NOMO-1 treated with dmso at 0.1 percent for 144 hours (cell line): ENCODE data around the gene ZSCAN10.
"Not testable (repeated sequence)": the region's sequence is repeated elsewhere in the genome, so short reads cannot be mapped to it uniquely, and the experiment has no call there.

Experiments used
- DNase-seq: peaks from one replicate; lab custom pipeline; 2025; ENCODE audit not compliant: unreplicated experiment; lab: John Stamatoyannopoulos, UW

The ZSCAN10 gene

DNA sequence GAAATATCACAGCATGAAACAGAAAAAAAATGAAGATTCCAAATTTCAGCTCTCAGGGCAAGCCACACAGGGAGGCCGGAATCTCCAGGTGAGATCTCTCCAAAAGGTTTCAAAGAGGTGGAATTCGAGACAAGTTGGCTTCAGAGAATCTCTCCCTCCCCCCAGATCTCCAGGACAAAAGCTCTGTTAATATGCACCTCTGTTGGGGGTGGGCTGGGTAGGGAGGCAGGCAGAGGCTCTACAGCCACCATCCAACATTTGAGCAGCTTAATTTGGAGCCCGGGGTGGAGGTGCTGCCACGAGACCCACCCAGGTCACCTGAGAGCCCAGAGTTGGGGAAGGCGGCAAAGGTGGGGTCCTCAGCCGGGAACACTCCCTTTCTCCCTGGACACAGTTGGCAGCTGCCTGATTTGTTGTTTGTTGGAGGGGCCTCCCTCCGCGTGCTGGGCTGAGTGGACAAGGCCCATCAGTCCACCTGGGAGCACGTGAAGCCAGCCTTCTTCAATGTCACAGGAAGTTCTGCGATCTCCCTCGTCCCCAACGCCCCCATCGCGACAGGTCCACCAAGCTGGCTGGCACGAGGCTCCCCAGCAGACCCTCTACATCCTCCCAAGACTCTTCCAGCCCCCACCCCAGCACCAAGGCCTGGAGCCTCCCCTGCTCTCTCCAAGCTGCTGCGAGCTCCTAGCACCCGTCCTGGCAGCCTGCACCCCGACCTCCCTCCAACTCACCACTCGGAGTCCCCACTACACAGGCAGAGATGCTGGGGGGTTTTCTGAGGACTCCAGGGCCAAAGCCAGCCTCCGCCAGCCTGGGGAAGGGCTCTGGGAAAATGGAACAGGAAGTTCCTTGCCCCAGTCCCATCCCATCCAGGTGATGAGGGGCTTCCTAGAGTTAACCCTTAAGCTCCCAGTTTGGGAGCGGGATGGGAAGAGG lies at the start of gene ZSCAN10:
Gene ZSCAN10 (minus strand): TSS at position 836 of the 936 bp plus-strand sequence. CDS start 6,357 bp downstream, outside the sequence.
- DNase-seq, result no peak

DNA sequence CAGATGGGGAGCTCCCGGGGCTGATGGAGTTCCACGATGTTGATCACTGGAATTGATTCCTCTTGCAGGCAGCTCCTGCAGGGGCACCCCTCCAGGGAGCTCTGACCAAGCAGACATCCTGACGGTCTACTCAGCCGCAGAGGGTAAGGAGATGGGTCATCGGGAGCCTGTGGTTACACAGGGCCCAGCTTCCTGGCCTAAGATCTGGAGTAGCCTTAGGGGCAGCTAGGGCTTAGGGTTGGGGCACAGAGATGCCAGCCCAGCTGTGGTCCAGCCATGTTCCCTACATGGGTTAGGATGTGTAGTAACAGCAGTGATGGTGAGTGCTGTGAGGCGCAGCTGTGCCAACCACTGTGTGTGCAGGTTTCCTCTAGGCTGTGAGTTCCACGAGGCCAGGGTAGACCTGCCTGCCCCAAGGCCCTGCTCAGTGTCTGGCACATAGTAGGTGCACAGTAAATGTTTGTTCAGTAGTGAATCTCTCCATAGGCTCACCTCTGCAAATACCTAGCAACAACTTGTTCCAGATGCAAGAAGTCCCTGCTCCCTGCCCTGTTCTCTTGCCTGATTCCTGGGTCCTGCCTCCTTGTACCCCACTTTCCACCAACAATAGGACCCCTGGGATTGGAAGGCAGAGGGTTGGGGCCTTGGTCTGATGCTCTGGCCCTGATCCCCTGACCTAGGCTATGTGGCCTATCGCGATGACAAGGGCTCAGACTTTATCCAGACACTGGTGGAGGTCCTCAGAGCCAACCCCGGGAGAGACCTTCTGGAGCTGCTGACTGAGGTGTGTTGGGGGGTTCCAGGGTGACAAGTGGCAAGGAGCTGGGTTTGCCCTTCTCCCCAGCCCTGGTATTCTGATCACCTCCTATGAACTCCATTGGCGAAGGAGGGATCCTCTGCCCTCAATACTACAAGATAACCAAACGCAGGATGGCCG lies 49.4 kb upstream of the ZSCAN10 start:
- DNase-seq, result no peak

DNA sequence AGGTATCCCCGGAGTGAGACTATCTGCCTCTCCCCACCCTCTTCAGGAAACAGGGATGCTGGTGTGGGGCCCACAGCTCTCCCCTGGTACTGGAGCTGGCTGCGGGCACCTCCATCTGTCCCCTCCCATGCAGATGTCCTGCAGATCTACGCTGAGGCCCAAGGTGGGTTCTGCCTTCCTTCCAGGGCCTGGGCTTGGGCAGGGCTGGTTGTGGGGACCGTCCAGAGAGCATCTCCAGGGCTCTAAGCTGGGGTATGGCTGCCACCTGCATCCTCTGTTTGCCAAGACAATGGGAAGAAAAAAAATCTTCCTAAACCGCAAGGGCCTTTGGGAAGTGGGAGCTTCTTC lies 48.6 kb upstream of the ZSCAN10 start:
- DNase-seq, result no peak

DNA sequence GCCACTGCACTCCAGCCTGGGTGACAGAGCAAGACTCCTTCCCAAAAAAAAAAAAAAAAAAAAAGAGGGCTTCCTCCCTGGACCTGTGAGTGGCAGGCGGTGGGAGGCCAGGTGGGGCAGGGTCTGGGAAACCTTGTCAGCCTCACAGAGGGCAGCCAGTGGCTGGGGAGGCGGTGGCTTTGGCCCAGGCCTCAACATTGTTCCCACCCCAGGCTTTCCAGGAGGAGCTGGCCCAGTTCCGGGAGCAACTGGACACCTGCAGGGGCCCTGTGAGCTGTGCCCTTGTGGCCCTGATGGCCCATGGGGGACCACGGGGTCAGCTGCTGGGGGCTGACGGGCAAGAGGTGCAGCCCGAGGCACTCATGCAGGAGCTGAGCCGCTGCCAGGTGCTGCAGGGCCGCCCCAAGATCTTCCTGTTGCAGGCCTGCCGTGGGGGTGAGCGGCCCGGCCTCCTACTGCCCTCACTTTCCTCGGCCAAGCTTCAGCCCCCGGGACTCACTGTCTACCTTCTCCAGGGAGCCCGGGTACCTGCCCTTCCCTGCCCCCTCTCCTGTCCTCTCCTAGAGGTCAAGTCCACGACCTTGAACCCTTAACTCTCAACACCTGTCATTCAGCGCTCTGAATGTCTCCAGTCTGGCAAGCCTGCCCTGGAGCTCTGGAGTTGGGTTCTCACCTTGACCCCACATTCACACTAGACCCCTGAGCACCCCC lies 48.1 kb upstream of the ZSCAN10 start:
- DNase-seq, result no peak

DNA sequence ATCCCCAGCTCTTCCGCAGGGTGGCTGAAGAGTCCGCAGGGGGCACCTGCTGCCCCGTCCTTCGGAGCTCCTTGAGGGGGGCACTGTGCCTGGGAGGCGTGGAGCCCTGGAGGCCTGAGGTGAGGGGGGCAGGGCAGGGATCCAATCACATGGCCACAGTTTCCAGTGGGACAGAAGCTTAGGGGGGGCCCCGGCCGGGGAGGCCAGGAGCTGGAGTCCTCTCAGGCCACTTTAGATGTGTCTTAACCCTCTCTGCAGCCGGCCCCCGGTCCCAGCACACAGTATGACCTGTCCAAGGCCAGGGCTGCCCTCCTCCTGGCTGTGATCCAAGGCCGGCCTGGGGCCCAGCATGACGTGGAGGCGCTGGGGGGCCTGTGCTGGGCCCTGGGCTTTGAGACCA lies 46.6 kb upstream of the ZSCAN10 start:
- DNase-seq, result no peak

DNA sequence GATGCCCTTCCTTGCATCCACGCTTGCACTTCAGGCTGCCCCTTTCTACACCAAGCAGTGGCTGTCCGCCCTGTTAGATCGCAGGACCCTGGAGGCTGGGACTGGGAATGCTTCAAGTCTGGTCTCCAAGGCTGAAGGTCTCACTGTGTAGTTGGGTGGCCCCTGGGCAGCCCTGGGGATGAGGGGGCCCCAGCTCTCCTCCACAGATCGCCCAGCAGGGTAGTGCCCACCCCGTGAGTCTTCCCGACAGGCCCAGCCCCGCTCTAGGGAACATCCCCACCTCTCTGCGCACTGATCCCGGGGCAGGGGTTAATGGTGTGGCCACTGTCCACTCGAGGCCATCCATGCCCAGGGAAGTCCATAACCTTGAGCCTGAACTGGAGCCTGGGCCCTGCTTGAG lies 46.1 kb upstream of the ZSCAN10 start:
- DNase-seq, result no peak

DNA sequence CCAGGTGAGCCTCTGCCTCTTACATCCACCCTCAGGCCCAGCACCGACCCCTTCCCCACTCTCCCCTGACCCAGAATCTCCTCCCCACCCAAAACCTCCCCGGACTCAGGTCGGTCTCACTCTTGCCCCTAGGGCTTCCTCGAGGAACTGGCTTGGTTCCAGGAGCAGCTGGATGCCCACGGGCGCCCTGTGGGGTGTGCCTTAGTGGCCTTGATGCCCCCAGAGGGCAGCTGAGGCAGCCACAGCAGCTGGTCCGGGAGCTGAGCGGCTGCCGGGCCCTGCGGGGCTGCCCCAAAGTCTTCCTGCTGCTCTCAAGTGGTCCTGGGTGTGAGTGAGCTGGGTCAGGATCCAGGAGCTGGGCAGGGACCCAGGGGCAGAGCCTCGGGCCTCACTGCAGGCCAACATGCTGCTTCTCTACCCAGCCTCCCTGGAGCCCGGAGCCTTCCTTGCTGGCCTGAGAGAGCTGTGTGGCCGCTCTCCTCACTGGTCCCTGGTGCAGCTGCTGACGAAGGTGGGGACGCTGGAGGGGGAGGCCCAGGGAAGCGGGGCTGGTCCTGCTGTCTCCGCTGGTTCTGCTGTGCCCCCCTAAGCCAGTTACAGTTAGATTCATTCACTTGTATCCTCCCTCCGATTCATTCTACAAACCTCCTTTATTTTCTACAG lies 45.4 kb upstream of the ZSCAN10 start:
- DNase-seq, result no peak

DNA sequence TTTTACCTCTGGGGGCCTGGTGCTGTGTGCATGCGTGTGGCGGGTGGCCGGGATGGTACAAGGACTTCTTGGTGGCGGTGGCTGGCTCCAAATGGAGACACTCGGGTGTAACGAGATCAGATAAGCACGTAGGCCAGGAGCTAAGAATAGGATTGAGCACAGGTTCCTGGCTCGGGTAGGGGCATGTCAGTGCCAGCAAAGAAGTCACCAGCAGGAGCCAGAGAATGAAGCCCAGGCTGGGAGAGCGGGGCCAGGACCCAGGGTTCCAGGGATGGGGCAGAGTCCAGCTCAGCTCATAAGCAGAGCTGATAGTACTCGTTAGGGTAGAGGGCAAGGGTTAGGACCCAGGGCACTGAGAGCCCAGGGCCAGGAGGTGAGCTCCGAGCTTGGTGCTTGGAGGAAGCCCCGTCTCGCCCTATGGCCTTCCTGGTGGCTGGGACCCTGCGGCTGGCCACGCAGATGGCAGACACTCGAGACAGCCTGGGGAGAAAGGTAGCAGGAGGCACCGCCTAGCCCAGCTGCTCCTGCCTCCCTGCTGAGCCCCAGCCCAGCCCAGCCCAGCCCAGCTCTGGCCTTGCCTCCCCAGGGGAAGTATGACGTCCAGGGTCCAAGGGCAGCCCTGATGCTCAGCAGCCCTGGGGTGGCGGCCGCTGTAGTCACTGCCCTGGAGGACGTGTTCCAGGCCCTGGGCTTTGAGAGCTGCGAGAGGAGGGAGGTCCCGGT lies 44.7 kb upstream of the ZSCAN10 start:
- DNase-seq, result no peak

DNA sequence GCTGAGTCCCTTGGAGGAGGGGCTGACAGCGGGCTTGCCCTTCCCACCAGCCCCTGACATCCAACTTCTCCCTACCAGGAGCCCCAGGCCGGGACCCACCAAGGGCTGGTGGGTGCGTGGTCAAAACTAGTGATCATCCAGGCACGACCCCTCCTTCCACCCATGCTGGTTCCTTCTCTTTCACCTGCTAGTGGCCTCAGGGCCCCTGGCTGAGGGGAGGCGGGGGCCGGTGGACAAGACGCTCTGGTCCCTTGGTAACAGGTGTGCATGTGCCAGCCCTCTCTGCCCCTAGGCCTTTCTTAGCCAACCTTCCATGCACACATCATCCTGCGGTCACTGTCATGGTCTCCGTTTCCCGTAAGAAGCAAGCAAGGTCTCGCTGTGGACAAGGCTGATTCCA lies 44.1 kb upstream of the ZSCAN10 start:
- no peak for DNase-seq

DNA sequence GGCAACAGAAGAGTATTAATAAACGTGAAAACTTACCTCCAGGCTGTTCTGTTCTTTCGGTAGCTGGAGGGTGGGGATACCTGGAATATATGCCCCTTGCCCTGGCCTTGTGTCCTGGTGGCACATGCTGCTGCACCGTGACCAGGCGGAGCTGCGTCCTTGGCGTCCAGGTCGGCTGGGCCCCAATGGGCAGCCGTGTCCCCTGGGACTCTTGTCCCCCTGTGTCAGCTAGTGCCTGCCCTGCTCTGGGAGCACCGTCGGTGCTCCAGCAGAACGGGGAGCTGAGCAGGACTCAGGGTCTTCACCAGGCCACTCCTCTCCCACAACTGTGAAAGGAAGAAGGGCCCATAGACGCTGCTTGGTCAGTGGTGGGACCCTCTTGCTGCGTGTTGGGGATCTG lies 43.7 kb upstream of the ZSCAN10 start:
- no peak for DNase-seq

DNA sequence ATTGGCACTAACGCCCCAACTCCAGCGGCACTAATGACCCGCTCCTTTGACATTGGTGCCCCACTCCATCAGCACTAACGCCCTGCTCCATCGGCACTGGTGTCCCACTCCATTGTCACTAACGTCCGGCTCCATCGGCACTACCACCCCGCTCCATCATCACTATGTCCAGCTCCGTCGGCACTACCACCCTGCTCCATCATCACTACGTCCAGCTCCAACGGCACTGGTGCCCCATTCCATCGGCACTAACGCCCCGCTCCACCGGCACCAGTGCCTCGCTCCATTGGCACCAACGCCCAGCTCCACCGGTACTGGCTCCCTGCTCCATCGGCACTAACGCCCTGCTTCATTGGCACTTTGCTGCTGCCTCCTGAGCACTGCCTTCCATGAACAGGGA lies 43.2 kb upstream of the ZSCAN10 start:
- DNase-seq, result no peak

DNA sequence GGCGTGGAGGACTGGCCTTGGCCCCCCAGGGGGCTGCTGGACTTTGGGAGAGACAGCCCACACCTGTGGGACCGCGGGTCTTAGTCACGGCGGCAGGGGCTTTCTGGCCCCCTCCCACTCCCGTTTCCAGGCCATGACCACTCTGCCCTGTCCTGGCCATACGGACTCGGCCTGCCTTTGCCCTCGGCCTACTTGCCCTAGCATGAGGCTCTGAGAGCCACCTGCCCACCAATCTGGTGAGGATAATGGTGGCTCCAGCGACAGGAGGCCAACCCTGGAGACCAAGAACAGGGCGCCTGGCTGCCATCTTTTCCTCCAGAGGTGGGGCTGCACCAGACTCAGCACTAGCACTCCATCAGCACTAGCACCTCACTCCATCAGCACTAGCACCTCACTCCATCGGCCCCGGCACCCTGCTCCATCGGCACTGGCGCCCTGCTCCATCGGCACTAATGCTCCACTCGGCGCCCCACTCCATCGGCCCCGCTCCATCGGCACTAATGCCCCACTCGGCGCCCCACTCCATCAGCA lies 42.8 kb upstream of the ZSCAN10 start:
- no peak for DNase-seq

DNA sequence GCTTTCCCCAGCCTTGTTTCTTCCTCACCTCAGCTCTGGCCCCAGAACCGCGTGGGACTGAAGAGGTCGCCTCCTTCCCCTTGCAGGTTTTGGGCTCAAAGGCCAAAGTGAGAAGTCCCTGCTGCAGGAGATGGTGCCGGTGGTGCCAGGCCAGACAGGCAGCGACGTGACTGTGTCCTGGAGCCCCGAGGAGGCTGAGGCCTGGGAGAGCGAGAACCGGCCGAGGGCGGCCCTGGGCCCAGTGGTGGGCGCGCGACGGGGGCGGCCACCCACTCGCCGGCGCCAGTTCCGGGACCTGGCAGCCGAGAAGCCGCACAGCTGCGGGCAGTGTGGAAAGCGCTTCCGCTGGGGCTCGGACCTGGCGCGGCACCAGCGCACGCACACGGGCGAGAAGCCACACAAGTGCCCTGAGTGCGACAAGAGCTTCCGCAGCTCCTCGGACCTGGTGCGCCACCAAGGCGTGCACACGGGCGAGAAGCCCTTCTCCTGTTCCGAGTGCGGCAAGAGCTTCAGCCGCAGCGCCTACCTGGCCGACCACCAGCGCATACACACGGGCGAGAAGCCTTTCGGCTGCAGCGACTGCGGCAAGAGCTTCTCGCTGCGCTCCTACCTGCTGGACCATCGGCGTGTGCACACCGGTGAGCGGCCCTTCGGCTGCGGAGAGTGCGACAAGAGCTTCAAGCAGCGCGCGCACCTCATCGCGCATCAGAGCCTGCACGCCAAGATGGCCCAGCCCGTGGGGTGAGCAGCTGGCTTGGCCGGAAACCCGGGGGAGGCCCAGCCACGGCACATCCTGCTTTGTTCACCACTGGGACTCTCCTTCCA lies 41.7 kb upstream of the ZSCAN10 start:
- DNase-seq, result no peak

DNA sequence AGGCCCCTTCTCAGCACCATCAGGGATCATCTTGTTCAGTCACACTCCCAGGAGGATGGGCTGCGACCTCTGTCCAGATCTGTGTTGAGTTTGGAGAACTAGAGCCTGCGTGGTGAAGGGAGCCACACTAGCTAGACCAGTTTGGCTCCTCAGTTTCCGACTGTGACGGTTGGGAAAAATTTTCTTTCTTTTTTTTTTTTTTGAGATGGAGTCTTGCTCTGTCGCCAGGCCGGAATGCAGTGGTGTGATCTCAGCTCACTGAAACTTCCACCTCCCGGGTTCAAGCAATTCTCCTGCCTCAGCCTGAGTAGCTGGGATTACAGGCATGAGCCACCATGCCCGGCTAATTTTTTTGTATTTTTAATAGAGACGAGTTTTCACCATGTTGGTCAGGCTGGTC lies 40.5 kb upstream of the ZSCAN10 start:
- DNase-seq, result not testable (repeated sequence)

DNA sequence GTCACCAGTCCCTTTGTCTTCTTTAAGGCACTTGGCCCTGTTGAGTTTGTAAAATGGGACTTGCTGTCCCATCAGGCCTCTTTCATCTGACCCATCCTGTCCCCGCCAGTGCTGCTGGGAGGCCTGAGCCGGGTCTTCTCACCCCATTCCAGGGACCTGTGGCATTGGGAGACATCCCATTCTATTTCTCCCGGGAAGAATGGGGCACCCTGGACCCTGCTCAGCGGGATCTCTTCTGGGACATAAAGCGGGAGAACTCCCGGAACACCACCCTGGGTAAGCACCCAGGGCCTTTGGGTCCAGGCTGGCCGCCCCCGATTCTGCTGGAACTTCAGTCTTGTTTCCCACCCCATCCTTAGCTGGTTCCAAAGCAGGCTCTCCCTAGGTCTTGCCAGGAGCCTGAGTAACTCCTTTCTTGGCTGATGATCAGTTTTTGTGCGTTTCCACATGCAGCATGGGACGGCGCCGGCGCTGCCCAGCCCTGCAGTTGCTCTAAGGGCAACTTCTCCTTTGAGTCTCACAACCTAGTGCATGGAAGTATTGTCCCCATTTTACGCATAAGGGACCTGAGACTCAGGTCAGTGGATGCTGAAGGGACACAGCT lies 39.8 kb upstream of the ZSCAN10 start:
- no peak for DNase-seq

DNA sequence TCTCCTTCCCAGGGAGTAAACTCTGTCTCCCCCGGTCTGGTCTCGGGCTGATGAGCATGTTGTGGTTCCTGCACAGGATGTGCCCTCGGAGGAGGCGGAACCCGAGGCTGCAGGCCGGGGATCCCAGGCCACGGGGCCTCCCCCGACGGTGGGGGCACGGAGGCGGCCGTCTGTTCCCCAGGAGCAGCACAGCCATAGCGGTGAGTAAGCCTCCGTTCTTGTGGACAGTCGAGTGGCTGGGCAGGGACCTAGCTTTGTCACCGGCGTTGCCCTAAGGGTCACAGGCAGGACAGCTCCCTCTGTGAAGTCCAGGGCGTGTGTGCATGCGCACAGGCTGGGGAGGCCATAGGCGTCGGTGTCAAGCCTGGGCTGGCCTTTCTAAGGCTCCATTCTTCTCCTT lies 39.2 kb upstream of the ZSCAN10 start:
- DNase-seq, result no peak

DNA sequence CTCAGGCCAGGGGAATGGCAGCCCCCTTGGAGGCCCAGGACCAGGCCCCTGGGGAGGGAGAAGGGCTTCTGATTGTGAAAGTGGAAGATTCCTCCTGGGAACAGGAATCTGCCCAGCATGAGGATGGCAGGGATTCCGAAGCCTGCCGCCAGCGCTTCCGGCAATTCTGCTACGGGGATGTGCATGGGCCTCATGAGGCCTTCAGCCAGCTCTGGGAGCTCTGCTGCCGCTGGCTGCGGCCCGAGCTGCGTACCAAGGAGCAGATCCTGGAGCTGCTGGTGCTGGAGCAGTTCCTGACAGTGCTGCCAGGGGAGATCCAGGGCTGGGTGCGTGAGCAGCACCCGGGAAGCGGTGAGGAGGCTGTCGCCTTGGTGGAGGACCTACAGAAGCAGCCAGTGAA lies 38.2 kb upstream of the ZSCAN10 start:
- no peak for DNase-seq

DNA sequence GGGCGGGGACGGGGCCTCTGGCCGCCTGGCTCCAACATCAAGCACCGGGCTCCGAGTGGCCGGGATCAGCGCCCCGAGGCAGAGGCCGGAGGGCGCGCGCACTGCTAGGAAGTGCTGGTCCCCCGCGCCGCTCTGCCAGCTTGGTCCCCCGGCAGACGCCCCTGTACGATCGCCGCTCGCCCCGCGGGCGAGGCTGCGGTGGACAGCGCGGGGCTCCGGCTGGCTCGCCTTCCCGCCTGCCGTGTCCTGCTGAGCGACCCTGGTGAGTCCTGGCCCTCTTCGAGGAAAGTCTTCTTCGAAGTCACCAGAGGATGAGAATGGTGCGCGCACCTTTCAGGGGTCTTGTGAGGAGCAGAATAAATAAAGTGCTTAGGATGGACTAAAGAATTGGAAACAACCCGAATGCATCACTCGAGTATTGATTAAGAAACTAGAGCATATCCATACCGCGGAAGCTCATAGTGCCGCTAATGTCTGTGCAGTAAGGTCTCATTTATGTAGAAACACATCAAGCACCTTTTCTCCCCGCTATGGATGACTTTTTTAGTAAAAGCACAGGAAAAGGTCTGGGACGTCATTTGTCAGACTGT lies 36.1 kb upstream of the ZSCAN10 start:
- DNase-seq, result no peak
